Astrocyte (in vitro differentiated cells and primary cell): Measurements from ENCODE around the gene PHACTR4. TPM values are rescaled to one million over a fixed set of nuclear protein-coding genes. Genes with fewer than 3 reads are reported as not detected.

Experiments
- DNase-seq: peaks from one replicate; pipeline ENCODE4 v3.0.0-alpha.2; 2010; ENCODE audit warnings: low read depth
- FAIRE-seq: peaks from 2 replicates; lab custom pipeline; 2011; peaks lifted over from hg19 to GRCh38; lab: Jason Lieb, UNC
- H2AFZ ChIP-seq: 2 replicates; pipeline ENCODE4 v1.6.0; 2012; ENCODE audit warnings: low read depth, low read length, inconsistent platforms
- H3K27ac ChIP-seq: 2 replicates; pipeline ENCODE4 v1.5.1; 2011; ENCODE audit warnings: low read depth, low read length, inconsistent platforms
- H3K27me3 ChIP-seq: 2 replicates; pipeline ENCODE4 v1.6.0; 2011; ENCODE audit warnings: low read length, inconsistent platforms; ENCODE audit not compliant: insufficient read depth
- H3K36me3 ChIP-seq: 2 replicates; pipeline ENCODE4 v1.5.1; 2011; ENCODE audit warnings: low read length, inconsistent platforms; ENCODE audit not compliant: insufficient read depth
- H3K4me1 ChIP-seq: 2 replicates; pipeline ENCODE4 v1.5.1; 2011; ENCODE audit warnings: low read length, inconsistent platforms; ENCODE audit not compliant: insufficient read depth
- H3K4me2 ChIP-seq: 2 replicates; pipeline ENCODE4 v1.6.0; 2012; ENCODE audit warnings: low read length, inconsistent platforms
- H3K4me3 ChIP-seq: 2 replicates; pipeline ENCODE4 v1.5.1; 2011; ENCODE audit warnings: low read depth, mild to moderate bottlenecking, low read length, inconsistent platforms; ENCODE audit not compliant: insufficient read depth
- H3K79me2 ChIP-seq: 2 replicates; pipeline ENCODE4 v1.6.0; 2012; ENCODE audit warnings: mild to moderate bottlenecking, low read length, inconsistent platforms; ENCODE audit not compliant: insufficient read depth
- H3K9ac ChIP-seq: 2 replicates; pipeline ENCODE4 v1.6.0; 2012; ENCODE audit warnings: mild to moderate bottlenecking, low read length, inconsistent platforms
- H3K9me3 ChIP-seq: 2 replicates; pipeline ENCODE4 v1.5.1; 2012; ENCODE audit warnings: low read depth, mild to moderate bottlenecking, low read length, inconsistent platforms; ENCODE audit not compliant: insufficient read depth
- H4K20me1 ChIP-seq: 2 replicates; pipeline ENCODE4 v1.6.0; 2012; ENCODE audit warnings: low read length, inconsistent platforms; ENCODE audit not compliant: insufficient read depth
- H3K27ac Mint-ChIP-seq: one replicate; pipeline ENCODE4 v1.8.0; 2021; ENCODE audit warnings: mild to moderate bottlenecking, mixed read lengths; ENCODE audit not compliant: unreplicated experiment
- H3K27me3 Mint-ChIP-seq: one replicate; pipeline ENCODE4 v1.8.0; 2021; ENCODE audit warnings: low read depth, mixed read lengths; ENCODE audit not compliant: unreplicated experiment
- H3K36me3 Mint-ChIP-seq: one replicate; pipeline ENCODE4 v1.8.0; 2021; ENCODE audit warnings: low read depth, mixed read lengths; ENCODE audit not compliant: unreplicated experiment
- H3K4me1 Mint-ChIP-seq: one replicate; pipeline ENCODE4 v1.8.0; 2021; ENCODE audit warnings: low read depth, mixed read lengths; ENCODE audit not compliant: unreplicated experiment
- H3K4me3 Mint-ChIP-seq: one replicate; pipeline ENCODE4 v1.8.0; 2021; ENCODE audit warnings: mild to moderate bottlenecking, moderate library complexity, mixed read lengths; ENCODE audit not compliant: unreplicated experiment
- H3K9me3 Mint-ChIP-seq: one replicate; pipeline ENCODE4 v1.8.0; 2021; ENCODE audit warnings: mild to moderate bottlenecking, mixed read lengths; ENCODE audit not compliant: unreplicated experiment
- CTCF ChIP-seq: IDR thresholded peaks from 2 replicates; pipeline ENCODE4 v1.5.1; 2011; ENCODE audit warnings: low read depth, mild to moderate bottlenecking, inconsistent platforms, low read length, moderate library complexity; ENCODE audit not compliant: insufficient read depth
- EZH2 ChIP-seq: IDR thresholded peaks from 2 replicates; pipeline ENCODE4 v1.6.1; 2012; ENCODE audit warnings: mild to moderate bottlenecking, low read length, inconsistent platforms; ENCODE audit not compliant: insufficient read depth
- total RNA-seq: library from RNA; stranded (reverse); gene quantifications from 2 replicates; pipeline ENCODE4 v1.2.1, GENCODE V29; 2021

Gene PHACTR4
- total RNA-seq, 1 donor from 2014 or later, result 78.5 TPM

GRCh38 chr1:28428012-28428411 is 58.5 kb downstream of the PHACTR4 start:
- peaks cover 7% of the 10 kb centered on the region for H4K20me1 ChIP-seq
- Mint-ChIP-seq H3K36me3 (peaks cover 4% of the 10 kb centered on the region), H3K27ac (no peak overlapping the region), H3K4me1 (peaks cover 15% of the 10 kb centered on the region), H3K9me3 (no peaks in the 10 kb centered on the region), H3K27me3 (no peaks in the 10 kb centered on the region), H3K4me3 (no peak overlapping the region)
- no peak overlapping the region for H3K27ac ChIP-seq
- H3K4me1 ChIP-seq, result peaks cover 4% of the 10 kb centered on the region
- no peaks in the 10 kb centered on the region for H3K9me3 ChIP-seq
- no peak overlapping the region for H3K4me2 ChIP-seq
- FAIRE-seq, result no peak
- H2AFZ ChIP-seq, result no peak overlapping the region
- DNase-seq, result no peak
- H3K27me3 ChIP-seq, result no peaks in the 10 kb centered on the region
- H3K36me3 ChIP-seq, result no peaks in the 10 kb centered on the region
- TF ChIP-seq EZH2 (no peak), CTCF (no peak)
- no peak overlapping the region for H3K4me3 ChIP-seq
- H3K79me2 ChIP-seq, result peaks cover 20% of the 10 kb centered on the region
- no peak overlapping the region for H3K9ac ChIP-seq

- no peak overlapping the region for H3K27ac ChIP-seq
- Mint-ChIP-seq H3K27ac (no peak overlapping the region), H3K9me3 (no peaks in the 10 kb centered on the region), H3K4me3 (no peak overlapping the region), H3K27me3 (no peaks in the 10 kb centered on the region), H3K4me1 (peaks cover 15% of the 10 kb centered on the region), H3K36me3 (peaks cover 6% of the 10 kb centered on the region)
- H3K4me1 ChIP-seq, result peaks cover 4% of the 10 kb centered on the region
- H3K4me3 ChIP-seq, result no peak overlapping the region
- FAIRE-seq, result no peak
- H3K9ac ChIP-seq, result no peak overlapping the region
- H3K4me2 ChIP-seq, result no peak overlapping the region
- peaks cover 7% of the 10 kb centered on the region for H4K20me1 ChIP-seq
- no peaks in the 10 kb centered on the region for H3K27me3 ChIP-seq
- DNase-seq, result peak; percentile 55
- TF ChIP-seq EZH2, result no peak
- TF ChIP-seq CTCF, result no peak
- no peaks in the 10 kb centered on the region for H3K9me3 ChIP-seq
- peaks cover 14% of the 10 kb centered on the region for H3K79me2 ChIP-seq
- H3K36me3 ChIP-seq, result no peaks in the 10 kb centered on the region
- H2AFZ ChIP-seq, result no peak overlapping the region
These were observed 59.5 kb downstream of the PHACTR4 start for GRCh38 chr1:28428990-28429520.

- H3K79me2 ChIP-seq, result peaks cover 40% of the 10 kb centered on the region
- H3K9ac ChIP-seq, result no peak overlapping the region
- FAIRE-seq (no peak), DNase-seq (no peak)
- no peak overlapping the region for H3K4me2 ChIP-seq
- H3K27ac Mint-ChIP-seq, result no peak overlapping the region
- H3K36me3 ChIP-seq, result no peaks in the 10 kb centered on the region
- no peak overlapping the region for H3K27ac ChIP-seq
- H3K4me1 Mint-ChIP-seq, result peaks cover 20% of the 10 kb centered on the region
- no peaks in the 10 kb centered on the region for H3K27me3 ChIP-seq
- peaks cover 23% of the 10 kb centered on the region for H3K4me1 ChIP-seq
- H3K36me3 Mint-ChIP-seq, result peaks cover 3% of the 10 kb centered on the region
- no peaks in the 10 kb centered on the region for H3K9me3 Mint-ChIP-seq
- H3K9me3 ChIP-seq, result no peaks in the 10 kb centered on the region
- no peak overlapping the region for H2AFZ ChIP-seq
- no peak overlapping the region for H3K4me3 ChIP-seq
- TF ChIP-seq EZH2 (no peak), CTCF (no peak)
- H3K4me3 Mint-ChIP-seq, result no peak overlapping the region
- peaks cover 11% of the 10 kb centered on the region for H4K20me1 ChIP-seq
- H3K27me3 Mint-ChIP-seq, result no peaks in the 10 kb centered on the region
These were observed 66.8 kb downstream of the PHACTR4 start for GRCh38 chr1:28436211-28436769.
